ENCODE results near the gene GINS1. TPM values are rescaled to one million over a fixed set of nuclear protein-coding genes. Genes with fewer than 3 reads are reported as not detected.

Gene GINS1
- total and polyA plus RNA-seq, 4 donors: 0.17 to 11.4 (median 0.48) TPM

DNA sequence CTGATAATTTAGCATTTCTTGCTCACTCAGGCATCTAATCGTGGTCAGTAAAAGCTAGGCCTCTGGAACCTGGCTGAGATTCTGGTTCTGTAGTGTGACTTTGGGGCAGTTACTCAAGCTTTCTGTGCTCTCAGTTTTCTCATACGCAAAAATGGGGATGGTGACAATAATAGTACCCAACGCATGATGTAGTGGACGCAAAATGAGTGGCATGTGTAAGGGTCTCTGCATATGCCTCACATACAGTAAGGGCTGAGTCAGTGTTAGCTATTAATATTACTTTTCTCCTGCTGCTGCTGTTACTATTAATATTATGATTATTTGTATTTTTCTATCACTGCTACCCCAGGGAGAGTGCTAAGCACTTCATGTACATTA lies 686 bp downstream of the GINS1 start:
- peak overlapping the region in 2 of 3 donors; percentile 52 to 80 for H3K4me3 ChIP-seq (ENCODE audit: low read depth in 1 of 3, low read length in 3 of 3)
- no peak for TF ChIP-seq ZBTB33 (IDR thresholded peaks at IDR 0.05)
- TF ChIP-seq, protein P1, sequence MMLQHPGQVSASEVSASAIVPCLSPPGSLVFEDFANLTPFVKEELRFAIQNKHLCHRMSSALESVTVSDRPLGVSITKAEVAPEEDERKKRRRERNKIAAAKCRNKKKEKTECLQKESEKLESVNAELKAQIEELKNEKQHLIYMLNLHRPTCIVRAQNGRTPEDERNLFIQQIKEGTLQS (IDR thresholded peaks at IDR 0.05): no peak
- TF ChIP-seq, protein P2, sequence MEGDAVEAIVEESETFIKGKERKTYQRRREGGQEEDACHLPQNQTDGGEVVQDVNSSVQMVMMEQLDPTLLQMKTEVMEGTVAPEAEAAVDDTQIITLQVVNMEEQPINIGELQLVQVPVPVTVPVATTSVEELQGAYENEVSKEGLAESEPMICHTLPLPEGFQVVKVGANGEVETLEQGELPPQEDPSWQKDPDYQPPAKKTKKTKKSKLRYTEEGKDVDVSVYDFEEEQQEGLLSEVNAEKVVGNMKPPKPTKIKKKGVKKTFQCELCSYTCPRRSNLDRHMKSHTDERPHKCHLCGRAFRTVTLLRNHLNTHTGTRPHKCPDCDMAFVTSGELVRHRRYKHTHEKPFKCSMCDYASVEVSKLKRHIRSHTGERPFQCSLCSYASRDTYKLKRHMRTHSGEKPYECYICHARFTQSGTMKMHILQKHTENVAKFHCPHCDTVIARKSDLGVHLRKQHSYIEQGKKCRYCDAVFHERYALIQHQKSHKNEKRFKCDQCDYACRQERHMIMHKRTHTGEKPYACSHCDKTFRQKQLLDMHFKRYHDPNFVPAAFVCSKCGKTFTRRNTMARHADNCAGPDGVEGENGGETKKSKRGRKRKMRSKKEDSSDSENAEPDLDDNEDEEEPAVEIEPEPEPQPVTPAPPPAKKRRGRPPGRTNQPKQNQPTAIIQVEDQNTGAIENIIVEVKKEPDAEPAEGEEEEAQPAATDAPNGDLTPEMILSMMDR (IDR thresholded peaks at IDR 0.05; ENCODE audit: low read depth, low read length, missing input control): no peak
- no peak for TF ChIP-seq TAF1 (conservative IDR thresholded peaks at IDR 0.05)
- TF ChIP-seq HNF4G (IDR thresholded peaks at IDR 0.05): no peak
- TF ChIP-seq NR2F2 (IDR thresholded peaks at IDR 0.05): no peak
- TF ChIP-seq HNF4A (conservative IDR thresholded peaks at IDR 0.05): no peak
- no peak for TF ChIP-seq MAX (IDR thresholded peaks at IDR 0.05)
- no peak overlapping the region for H3K9ac ChIP-seq (ENCODE audit: low read depth in 1 of 2, low read length in 2 of 2)
- no peaks in the 10 kb centered on the region for H3K27me3 ChIP-seq (ENCODE audit: control insufficient read depth in 4 of 4, insufficient read depth in 4 of 4, low read length in 3 of 4)
- H3K36me3 ChIP-seq (ENCODE audit: control insufficient read depth in 4 of 4, insufficient read depth in 3 of 4, low read depth in 1 of 4, low read length in 3 of 4): no peaks in the 10 kb centered on the region
- H3K4me1 ChIP-seq (ENCODE audit: control insufficient read depth in 4 of 4, insufficient read depth in 4 of 4, low read length in 3 of 4): peaks cover 1 to 10% (median 9%) of the 10 kb centered on the region in 4 donors
- WGBS: 13% methylated on average over 4 of the region's 4 CpGs
- H3K27ac ChIP-seq (ENCODE audit: low read depth in 1 of 2, low read length in 2 of 2): no peak overlapping the region
- peaks cover under 1 to 2% (median under 1%) of the 10 kb centered on the region in 4 donors for H3K9me3 ChIP-seq (ENCODE audit: control insufficient read depth in 4 of 4, low read length in 3 of 4)
- DNase-seq (ENCODE audit: low spot score): no peak

GRCh38 chr20:25408890-25409289 lies 1.4 kb downstream of the GINS1 start:
- H3K36me3 ChIP-seq (ENCODE audit: control insufficient read depth in 4 of 4, insufficient read depth in 3 of 4, low read depth in 1 of 4, low read length in 3 of 4): no peaks in the 10 kb centered on the region
- H3K27ac ChIP-seq (ENCODE audit: low read depth in 1 of 2, low read length in 2 of 2): no peak overlapping the region
- H3K4me3 ChIP-seq (ENCODE audit: low read depth in 1 of 3, low read length in 3 of 3): no peak overlapping the region
- 94% methylated on average over 5 of the region's 5 CpGs for WGBS
- H3K27me3 ChIP-seq (ENCODE audit: control insufficient read depth in 4 of 4, insufficient read depth in 4 of 4, low read length in 3 of 4): no peaks in the 10 kb centered on the region
- H3K4me1 ChIP-seq (ENCODE audit: control insufficient read depth in 4 of 4, insufficient read depth in 4 of 4, low read length in 3 of 4): peaks cover 1 to 10% (median 9%) of the 10 kb centered on the region in 4 donors
- no peak for DNase-seq (ENCODE audit: low spot score)
- H3K9me3 ChIP-seq (ENCODE audit: control insufficient read depth in 4 of 4, low read length in 3 of 4): no peaks in the 10 kb centered on the region
- TF ChIP-seq SP1 (IDR thresholded peaks at IDR 0.05): no peak
- TF ChIP-seq NR2F2 (IDR thresholded peaks at IDR 0.05): no peak
- TF ChIP-seq HNF4A (conservative IDR thresholded peaks at IDR 0.05): no peak
- no peak overlapping the region for H3K9ac ChIP-seq (ENCODE audit: low read depth in 1 of 2, low read length in 2 of 2)

- TF ChIP-seq SP1 (IDR thresholded peaks at IDR 0.05) (no peak), JUND (IDR thresholded peaks at IDR 0.05) (no peak), EGR1 (IDR thresholded peaks at IDR 0.05; ENCODE audit: low read depth in 2 of 2) (no peak), HNF4A (conservative IDR thresholded peaks at IDR 0.05) (no peak), RAD21 (IDR thresholded peaks at IDR 0.05) (no peak), YY1 (IDR thresholded peaks at IDR 0.05) (no peak), ZBTB33 (IDR thresholded peaks at IDR 0.05) (no peak)
- TF ChIP-seq, protein P3, sequence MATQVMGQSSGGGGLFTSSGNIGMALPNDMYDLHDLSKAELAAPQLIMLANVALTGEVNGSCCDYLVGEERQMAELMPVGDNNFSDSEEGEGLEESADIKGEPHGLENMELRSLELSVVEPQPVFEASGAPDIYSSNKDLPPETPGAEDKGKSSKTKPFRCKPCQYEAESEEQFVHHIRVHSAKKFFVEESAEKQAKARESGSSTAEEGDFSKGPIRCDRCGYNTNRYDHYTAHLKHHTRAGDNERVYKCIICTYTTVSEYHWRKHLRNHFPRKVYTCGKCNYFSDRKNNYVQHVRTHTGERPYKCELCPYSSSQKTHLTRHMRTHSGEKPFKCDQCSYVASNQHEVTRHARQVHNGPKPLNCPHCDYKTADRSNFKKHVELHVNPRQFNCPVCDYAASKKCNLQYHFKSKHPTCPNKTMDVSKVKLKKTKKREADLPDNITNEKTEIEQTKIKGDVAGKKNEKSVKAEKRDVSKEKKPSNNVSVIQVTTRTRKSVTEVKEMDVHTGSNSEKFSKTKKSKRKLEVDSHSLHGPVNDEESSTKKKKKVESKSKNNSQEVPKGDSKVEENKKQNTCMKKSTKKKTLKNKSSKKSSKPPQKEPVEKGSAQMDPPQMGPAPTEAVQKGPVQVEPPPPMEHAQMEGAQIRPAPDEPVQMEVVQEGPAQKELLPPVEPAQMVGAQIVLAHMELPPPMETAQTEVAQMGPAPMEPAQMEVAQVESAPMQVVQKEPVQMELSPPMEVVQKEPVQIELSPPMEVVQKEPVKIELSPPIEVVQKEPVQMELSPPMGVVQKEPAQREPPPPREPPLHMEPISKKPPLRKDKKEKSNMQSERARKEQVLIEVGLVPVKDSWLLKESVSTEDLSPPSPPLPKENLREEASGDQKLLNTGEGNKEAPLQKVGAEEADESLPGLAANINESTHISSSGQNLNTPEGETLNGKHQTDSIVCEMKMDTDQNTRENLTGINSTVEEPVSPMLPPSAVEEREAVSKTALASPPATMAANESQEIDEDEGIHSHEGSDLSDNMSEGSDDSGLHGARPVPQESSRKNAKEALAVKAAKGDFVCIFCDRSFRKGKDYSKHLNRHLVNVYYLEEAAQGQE (IDR thresholded peaks at IDR 0.05): no peak
- Histone ChIP-seq H3K36me3 (ENCODE audit: control insufficient read depth in 4 of 4, insufficient read depth in 3 of 4, low read depth in 1 of 4, low read length in 3 of 4) (no peaks in the 10 kb centered on the region), H3K9ac (ENCODE audit: low read depth in 1 of 2, low read length in 2 of 2) (no peak overlapping the region), H3K4me3 (ENCODE audit: low read depth in 1 of 3, low read length in 3 of 3) (no peak overlapping the region), H3K27me3 (ENCODE audit: control insufficient read depth in 4 of 4, insufficient read depth in 4 of 4, low read length in 3 of 4) (no peaks in the 10 kb centered on the region), H3K9me3 (ENCODE audit: control insufficient read depth in 4 of 4, low read length in 3 of 4) (no peaks in the 10 kb centered on the region), H3K27ac (ENCODE audit: low read depth in 1 of 2, low read length in 2 of 2) (no peak overlapping the region), H3K4me1 (ENCODE audit: control insufficient read depth in 4 of 4, insufficient read depth in 4 of 4, low read length in 3 of 4) (no peaks in the 10 kb centered on the region)
- no peak for DNase-seq (ENCODE audit: low spot score)
- 95% methylated on average over 1 of the region's 1 CpG for WGBS
These were observed 11.3 kb downstream of the GINS1 start for GRCh38 chr20:25418776-25419175.
